Measurements from ENCODE around the gene CACYBP.
"Not testable (repeated sequence)": the region's sequence is repeated elsewhere in the genome, so short reads cannot be mapped to it uniquely, and the experiment has no call there.

CACYBP gene

GRCh38 chr1:175015243-175015642 lies 15.5 kb downstream of the CACYBP start:
- no peak for DNase-seq

DNA sequence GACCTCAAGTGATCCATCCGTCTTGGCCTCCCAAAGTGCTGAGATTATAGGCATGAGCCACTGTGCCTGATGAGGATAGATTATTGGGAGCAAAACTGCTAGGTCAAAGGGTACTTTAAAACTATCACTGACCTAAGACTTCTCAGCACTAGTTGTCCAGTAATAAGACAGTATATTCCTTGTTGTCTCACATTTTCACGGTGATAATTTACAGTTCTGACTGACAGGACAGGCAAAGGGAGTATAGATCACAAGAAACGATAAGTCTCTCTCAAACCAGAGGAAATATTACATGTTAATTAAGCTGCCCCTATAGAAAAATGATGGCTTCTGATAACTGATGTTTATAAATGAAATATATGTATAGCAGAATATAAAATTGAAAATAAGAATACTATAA lies 19.8 kb downstream of the CACYBP start:
- no peak for DNase-seq

GRCh38 chr1:175023043-175023921 lies 23.5 kb downstream of the CACYBP start, which contains the start of gene MRPS14:
TSS of gene MRPS14 (minus strand) at chr1:175023425. CDS start at chr1:175023408, 17 bp downstream.
- peak; percentile 97 for DNase-seq

GRCh38 chr1:175023922-175024242 lies 24.1 kb downstream of the CACYBP start:
- not testable (repeated sequence) for DNase-seq

- DNase-seq = no peak
Measured at GRCh38 chr1:175024773-175025172, 25.0 kb downstream of the CACYBP start.

- no peak for DNase-seq
Measured at GRCh38 chr1:175033953-175034352, 34.2 kb downstream of the CACYBP start.

GRCh38 chr1:175034775-175035174 lies 35.0 kb downstream of the CACYBP start:
- DNase-seq = no peak

- no peak for DNase-seq
Measured at GRCh38 chr1:175035865-175036264, 36.1 kb downstream of the CACYBP start.

DNA sequence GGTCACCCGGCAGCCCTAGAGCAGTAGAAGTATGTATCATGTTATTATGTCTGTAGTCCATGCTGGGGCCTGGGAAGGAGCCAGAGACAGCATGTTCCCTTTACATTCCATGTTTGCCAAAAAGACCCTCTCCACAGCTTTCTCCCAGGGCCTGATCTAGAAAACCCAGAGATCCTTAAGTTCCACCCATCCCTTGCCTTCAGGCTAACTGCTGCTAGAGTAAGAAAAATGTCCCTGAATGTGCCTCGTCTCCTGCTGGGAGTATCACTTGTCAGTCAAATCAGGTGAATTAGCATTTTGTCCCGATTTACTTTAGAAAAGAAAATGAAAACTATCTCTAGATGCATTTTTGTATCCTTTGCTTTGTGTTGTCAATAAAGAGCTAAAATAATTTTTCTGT lies 36.7 kb downstream of the CACYBP start:
- DNase-seq = no peak

- no peak for DNase-seq
Measured at GRCh38 chr1:175037416-175037815, 37.7 kb downstream of the CACYBP start.

DNA sequence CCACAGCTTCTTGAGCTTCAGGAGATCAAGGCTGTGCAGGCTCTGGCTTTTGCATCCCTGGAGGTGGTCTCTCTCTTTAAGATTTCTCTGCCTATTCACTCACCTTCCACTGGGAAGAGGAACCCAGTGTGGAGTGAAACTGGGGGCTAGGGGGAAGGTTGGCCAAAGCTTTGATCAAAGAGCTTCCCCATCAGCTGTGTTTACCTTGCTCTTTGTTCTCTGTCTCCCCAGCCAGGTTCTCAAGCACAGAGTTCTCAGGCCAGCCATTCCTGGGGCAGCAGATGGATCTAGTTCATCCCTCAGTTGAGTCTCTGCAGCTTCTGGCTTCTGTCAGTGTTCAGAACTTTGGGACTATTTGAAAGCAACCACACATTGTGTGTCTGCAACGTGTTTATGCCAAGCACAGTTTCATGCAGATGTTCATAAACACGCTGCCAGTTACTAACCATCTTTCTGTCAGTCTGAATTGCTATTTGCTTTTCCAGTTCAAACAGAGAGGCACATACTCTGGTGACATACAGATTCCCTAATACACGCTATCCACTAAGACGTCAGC lies 40.7 kb downstream of the CACYBP start:
- DNase-seq = no peak

DNA sequence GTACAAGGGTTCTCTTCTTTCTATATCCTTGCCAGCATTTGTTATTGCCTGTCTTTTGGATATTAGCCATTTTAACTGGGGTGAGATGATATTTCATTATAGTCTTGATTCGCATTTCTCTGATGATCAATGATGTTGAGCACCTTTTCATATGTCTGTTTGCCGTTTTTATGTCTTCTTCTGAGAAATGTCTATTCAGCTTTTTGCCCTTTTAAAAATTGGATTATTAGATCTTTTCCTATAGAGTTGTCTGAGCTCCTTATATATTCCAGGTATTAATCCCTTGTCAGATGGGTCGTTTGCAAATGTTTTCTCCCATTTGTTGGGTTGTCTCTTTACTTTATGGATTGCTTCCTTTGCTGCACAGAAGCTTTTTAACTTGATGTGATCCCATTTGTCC lies 42.9 kb downstream of the CACYBP start:
- no peak for DNase-seq

DNA sequence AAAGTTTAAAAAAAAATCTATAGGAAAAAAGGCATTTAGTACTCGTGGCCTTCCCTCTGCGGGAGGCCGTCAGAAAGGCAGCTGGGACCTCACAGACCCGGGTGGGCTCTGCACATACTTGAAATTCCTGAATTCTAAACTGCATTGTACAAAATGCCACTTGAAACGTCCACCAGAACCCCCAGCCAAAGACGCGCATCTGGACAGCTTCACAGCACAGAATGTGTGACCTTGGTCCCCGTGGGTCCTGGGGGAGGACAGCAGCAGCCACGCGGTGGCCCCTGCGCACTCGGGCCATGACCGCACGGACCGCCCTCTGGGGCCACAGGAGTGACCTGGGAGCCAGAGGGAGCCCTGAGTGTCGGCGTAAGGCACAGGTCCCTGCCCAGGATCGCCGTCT lies 44.1 kb downstream of the CACYBP start:
- no peak for DNase-seq

GRCh38 chr1:175044591-175044990 lies 44.8 kb downstream of the CACYBP start:
- not testable (repeated sequence) for DNase-seq

GRCh38 chr1:175045097-175045496 lies 45.4 kb downstream of the CACYBP start:
- no peak for DNase-seq

- DNase-seq = no peak
Measured at GRCh38 chr1:175045519-175045918, 45.8 kb downstream of the CACYBP start.

DNA sequence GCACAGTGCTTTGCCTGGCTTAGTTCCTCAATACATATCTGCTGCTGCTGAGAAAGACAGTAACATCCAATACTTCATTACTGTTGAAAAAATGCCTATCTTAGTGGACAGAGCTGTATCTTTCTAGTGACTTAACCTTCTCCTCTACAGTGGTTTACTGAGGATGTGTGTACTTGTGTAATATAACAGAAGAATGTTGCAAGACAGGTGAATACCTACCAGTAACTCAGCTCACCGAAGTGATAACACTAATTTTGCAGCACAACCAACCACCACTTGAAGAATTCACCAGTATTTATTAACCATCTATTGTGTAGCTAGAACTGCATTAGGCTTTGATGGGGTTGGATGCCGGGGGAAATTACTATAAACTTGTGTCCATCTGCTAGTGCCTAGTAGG lies 51.2 kb downstream of the CACYBP start:
- DNase-seq = no peak

DNA sequence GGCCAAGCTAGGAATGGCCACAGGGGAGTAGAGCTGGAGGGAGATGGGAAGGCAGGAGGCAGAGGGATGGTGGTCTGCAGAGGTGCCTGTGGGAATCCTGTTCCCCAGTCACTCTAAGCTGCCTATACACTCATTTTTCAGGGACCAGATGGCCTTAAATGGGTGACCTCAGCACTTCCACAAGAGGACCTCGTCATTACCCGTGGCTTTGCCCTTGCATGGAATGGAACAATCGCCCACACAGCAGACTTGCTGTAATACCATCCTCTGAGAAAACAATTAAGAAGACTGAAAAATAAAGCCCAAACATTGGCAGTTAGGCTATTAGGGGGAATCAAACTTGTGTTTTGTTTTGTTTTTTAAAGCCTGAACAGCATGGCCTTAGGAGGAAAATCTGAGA lies 55.0 kb downstream of the CACYBP start:
- DNase-seq = no peak

All from central memory CD4-positive, alpha-beta T cell (primary cell).